ENCODE measurements around the gene C17orf114.

C17orf114 gene

DNA sequence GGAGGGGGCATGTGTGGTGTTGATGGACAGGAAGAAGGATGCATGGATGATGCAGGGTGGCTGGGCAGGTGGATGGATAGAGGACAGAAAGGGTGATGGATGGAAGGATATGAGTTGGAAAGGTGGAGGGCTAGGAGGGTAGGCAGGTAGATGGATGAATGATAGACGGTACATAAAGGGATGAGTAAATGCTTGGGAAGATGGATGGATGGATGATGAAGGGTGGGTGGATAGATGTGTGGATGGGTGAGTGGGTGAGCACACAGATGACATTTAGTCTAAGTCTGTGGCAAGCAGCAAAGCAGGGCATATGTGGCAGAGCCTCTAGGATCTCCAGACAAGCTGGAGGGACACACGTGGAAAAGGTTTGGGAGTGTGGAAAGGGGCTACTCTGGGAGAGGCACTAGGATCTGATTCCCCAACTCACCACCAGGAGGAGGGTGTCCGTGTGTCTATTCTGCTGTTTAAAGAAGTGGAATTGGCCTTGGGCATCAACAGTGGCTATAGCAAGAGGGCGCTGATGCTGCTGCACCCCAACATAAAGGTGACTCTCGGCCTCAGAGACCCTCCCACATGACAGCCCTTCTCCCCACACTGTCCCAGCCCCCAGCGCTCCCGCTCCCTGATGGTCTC, 13.0 kb upstream of the C17orf114 start:
- ChIA-PET CTCF (no interaction called here), POLR2A (no interaction called here)
- H3K4me1 Mint-ChIP-seq, result peaks cover 2% of the 10 kb centered on the region
- H3K27ac Mint-ChIP-seq, result no peak overlapping the region
- no peak for DNase-seq
- no peak overlapping the region for H3K4me3 Mint-ChIP-seq
- no peaks in the 10 kb centered on the region for H3K9me3 Mint-ChIP-seq
- no peaks in the 10 kb centered on the region for H3K27me3 Mint-ChIP-seq
- H3K36me3 Mint-ChIP-seq (ENCODE audit: low read depth), result no peaks in the 10 kb centered on the region

DNA sequence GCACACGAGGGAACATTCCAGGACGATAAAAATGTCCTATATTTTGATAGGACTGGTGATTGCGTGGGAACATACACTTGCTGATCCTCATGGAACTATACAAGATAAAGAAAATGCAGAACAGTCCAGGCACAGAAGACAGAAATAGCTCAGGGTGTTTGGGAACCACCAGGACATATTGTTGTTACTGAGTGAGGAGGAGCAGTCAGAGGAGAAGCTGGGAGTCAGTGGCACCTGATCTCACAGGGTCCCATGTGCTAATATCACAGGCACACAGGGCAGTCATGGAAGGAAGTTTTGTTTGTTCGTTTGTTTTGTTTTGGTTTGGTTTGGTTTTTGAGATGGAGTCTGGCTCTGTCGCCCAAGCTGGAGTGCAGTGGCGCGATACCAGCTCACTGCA, 10.6 kb upstream of the C17orf114 start:
- no peak for DNase-seq
- POLR2A ChIA-PET, result no interaction called here
- Mint-ChIP-seq H3K4me3 (no peak overlapping the region), H3K36me3 (ENCODE audit: low read depth) (peaks cover 4% of the 10 kb centered on the region), H3K4me1 (peaks cover 12% of the 10 kb centered on the region), H3K9me3 (no peaks in the 10 kb centered on the region), H3K27ac (no peak overlapping the region), H3K27me3 (no peaks in the 10 kb centered on the region)
- CTCF ChIA-PET, result interaction anchor here (0.8 kb wide), 1 partner anchor 22 kb away, joined by 3 read pairs; no protein-coding TSS in a partner anchor

DNA sequence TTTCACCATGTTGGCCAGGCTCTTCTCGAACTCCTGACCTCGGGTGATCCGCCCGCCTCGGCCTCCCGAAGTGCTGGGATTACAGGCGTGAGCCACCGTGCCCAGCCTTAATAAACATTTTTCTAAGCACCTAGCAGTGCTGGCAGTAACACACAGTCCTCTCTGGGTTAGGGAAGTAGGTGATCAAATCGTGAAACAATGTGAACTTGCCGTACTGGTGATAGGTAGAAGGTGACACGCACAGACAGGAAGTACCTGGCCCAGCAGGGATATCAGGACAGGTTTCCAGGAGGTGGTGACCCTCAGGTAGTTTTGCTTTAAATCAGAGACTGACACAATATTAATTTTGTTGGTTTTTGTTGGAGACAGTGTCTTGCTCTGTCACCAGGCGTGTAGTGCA, 9.3 kb upstream of the C17orf114 start:
- no peak overlapping the region for H3K4me3 Mint-ChIP-seq
- H3K27ac Mint-ChIP-seq, result no peak overlapping the region
- POLR2A ChIA-PET, result no interaction called here
- H3K4me1 Mint-ChIP-seq, result peaks cover 16% of the 10 kb centered on the region
- DNase-seq, result no peak
- H3K36me3 Mint-ChIP-seq (ENCODE audit: low read depth), result peaks cover 4% of the 10 kb centered on the region
- CTCF ChIA-PET, result no interaction called here
- no peaks in the 10 kb centered on the region for H3K9me3 Mint-ChIP-seq
- H3K27me3 Mint-ChIP-seq, result no peaks in the 10 kb centered on the region

DNA sequence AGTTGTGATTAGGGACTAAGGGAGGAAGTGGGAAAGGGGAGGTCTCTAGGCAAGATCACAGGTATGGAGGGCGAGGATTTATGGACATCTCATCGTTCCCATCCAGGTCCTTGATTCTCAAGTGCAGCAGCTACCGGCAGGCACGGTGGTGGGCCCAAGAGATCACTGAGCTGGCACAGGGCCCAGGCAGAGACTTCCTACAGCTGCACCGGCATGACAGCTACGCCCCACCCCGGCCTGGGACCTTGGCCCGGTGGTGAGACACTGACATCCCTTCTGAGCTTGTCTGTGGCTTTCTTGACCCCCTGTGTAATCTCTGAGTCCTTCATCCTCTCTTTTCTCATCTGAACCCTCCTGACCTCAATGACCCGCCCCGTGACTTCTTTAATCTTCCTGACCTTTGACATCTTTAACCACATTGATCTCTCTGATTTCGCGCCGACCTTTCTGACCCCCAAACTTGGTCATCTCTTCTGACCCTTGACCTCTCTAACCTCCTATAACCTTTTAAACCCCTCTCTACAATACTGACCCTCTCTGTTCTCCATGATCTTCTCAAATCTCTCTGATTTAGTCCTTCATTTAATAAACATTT, 8.7 kb upstream of the C17orf114 start:
- ChIA-PET POLR2A (interaction anchor here (2.3 kb wide), 1 partner anchor 98 kb away, joined by 5 read pairs; no protein-coding TSS in a partner anchor), CTCF (no interaction called here)

DNA sequence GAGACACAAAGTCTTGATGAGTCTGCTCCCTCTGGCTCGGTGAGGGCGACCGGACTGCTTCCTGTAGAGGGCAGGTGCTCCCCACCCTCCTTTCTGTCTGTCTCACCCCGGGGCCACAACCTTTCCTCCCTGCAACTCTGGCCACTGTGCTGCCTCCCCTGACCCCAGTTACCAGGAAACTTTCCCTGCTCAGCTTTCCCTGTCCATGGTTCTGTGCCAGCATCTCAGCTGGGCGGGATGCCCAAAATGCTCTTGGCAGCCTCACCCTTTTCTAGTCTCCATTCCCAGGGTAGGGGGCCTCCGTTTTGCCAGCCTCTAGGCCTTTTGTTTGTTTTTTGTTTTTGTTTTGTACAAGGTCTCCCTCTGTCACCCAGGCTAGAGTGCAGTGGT, 6.2 kb upstream of the C17orf114 start:
- H3K9me3 Mint-ChIP-seq, result no peaks in the 10 kb centered on the region
- ChIA-PET CTCF (interaction anchor here (3.6 kb wide), 1 partner anchor 18 kb away, joined by 17 read pairs; the partner anchor contains the start of gene GLTPD2), POLR2A (interaction anchor here (0.9 kb wide), 1 partner anchor 12 kb away, joined by 4 read pairs; the partner anchor contains the start of gene PSMB6)
- peaks cover 4% of the 10 kb centered on the region for H3K36me3 Mint-ChIP-seq (ENCODE audit: low read depth)
- no peaks in the 10 kb centered on the region for H3K27me3 Mint-ChIP-seq
- no peak overlapping the region for H3K27ac Mint-ChIP-seq
- no peak for DNase-seq
- peaks cover 23% of the 10 kb centered on the region for H3K4me1 Mint-ChIP-seq
- peak overlapping the region; percentile 73 for H3K4me3 Mint-ChIP-seq

More for the DNA sequence above, 8.7 kb upstream of the C17orf114 start:
- Mint-ChIP-seq H3K9me3 (no peaks in the 10 kb centered on the region), H3K27ac (no peak overlapping the region), H3K36me3 (ENCODE audit: low read depth) (peaks cover 4% of the 10 kb centered on the region), H3K27me3 (no peaks in the 10 kb centered on the region), H3K4me1 (peaks cover 21% of the 10 kb centered on the region), H3K4me3 (no peak overlapping the region)
- DNase-seq, result no peak

DNA sequence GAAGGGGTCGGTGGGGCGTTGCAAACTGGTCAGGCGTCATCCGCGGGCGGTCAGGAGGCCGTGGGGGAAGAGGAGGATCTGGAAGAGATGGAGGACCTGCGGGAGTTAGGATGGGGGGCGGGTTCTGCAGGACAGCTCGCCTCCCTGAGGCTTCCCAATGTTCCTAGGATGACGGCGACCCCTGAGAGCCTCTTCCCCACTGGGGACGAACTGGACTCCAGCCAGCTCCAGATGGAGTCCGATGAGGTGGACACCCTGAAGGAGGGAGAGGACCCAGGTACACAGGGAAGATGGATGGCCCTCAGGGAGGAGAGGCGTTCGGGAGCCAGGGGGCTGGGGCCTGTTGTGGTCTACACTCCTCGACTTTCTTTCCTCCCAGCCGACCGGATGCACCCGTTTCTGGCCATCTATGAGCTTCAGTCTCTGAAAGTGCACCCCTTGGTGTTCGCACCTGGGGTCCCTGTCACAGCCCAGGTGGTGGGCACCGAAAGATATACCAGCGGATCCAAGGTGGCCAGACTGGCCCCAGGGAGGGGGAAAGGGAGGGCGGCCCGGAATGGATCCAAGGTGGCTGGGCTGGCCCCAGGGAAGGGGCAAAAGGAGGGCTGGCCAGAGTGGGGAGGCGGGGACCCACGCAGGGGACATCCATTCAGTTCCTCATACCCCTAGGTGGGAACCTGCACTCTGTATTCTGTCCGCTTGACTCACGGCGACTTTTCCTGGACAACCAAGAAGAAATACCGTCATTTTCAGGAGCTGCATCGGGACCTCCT, 5.7 kb upstream of the C17orf114 start:
- Mint-ChIP-seq H3K27ac (no peak overlapping the region), H3K4me3 (peak overlapping the region; percentile 73), H3K27me3 (no peaks in the 10 kb centered on the region), H3K4me1 (peaks cover 23% of the 10 kb centered on the region), H3K36me3 (ENCODE audit: low read depth) (peaks cover 4% of the 10 kb centered on the region), H3K9me3 (no peaks in the 10 kb centered on the region)
- CTCF ChIA-PET, result interaction anchor here (1.4 to 3.6 kb wide), 3 partner anchors 12 to 81 kb away, joined by 4 to 17 read pairs (median 7); partner anchors contain the start of genes GLTPD2 and PSMB6
- DNase-seq, result no peak
- POLR2A ChIA-PET, result interaction anchor here (0.7 to 2.0 kb wide), 11 partner anchors 10 to 98 kb away, joined by 3 to 19 read pairs (median 4); partner anchors contain the start of genes ARRB2, GLTPD2, MINK1 and PSMB6

DNA sequence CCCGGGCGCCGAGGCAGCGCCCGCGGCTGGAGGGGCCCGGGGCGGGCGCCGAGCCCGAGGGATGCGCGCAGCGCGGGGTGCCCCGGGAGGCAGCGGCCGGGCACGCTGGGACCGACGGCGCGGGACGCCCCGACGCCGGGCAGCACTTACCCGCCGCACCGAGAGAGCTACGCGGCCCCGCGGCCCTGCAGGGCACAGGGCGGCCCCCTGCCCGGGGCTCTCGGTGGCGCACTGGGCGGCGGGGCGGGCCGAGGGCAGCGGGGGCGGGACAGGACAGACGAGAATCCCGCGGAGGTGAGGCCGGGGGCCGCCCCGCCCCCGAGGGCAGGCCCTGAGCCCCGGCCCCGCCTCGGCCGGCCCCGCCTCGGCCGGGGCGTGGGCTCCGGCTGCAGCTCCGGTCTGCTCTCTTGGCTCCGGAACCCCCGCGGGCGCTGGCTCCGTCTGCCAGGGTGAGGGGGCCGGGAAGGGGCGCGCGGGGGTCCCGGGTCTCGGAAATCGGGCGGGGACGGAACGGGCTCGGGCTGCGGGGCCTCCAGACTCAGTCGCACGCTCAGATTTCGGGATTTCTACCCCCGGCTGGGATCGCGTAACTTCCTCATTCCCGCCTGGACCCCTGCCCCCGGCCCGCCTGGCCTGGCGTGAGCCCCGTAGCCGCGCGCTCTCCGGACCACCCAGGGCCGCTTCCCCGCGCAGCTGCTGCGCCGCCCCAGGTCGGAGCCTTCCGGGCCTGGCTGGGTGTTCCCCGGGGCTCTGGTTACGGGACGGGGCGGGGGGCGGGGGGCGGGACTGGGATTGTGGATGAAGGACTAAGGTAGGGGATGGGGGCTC, 4.9 kb upstream of the C17orf114 start, which contains the start of gene PLD2:
Gene PLD2, plus strand, starts transcription at position 376 of the 828 bp plus-strand sequence. CDS start 621 bp downstream, outside the sequence.
- Mint-ChIP-seq H3K27ac (no peak within 1 kb of the TSS), H3K36me3 (ENCODE audit: low read depth) (peaks cover 4% of the 10 kb centered on the region), H3K4me3 (peak within 1 kb of the TSS; percentile 74), H3K9me3 (no peaks in the 10 kb centered on the region), H3K27me3 (no peaks in the 10 kb centered on the region), H3K4me1 (peaks cover 23% of the 10 kb centered on the region)
- peak; percentile 88 for DNase-seq
- CTCF ChIA-PET, result interaction anchor here (1.3 to 3.6 kb wide), 4 partner anchors 11 to 82 kb away, joined by 3 to 17 read pairs (median 6); partner anchors contain the start of genes GLTPD2, MED11 and PSMB6
- POLR2A ChIA-PET, result interaction anchor here (0.6 to 2.0 kb wide), 12 partner anchors 9 to 104 kb away, joined by 3 to 19 read pairs (median 4); partner anchors contain the start of genes ARRB2, GLTPD2, MINK1 and PELP1

DNA sequence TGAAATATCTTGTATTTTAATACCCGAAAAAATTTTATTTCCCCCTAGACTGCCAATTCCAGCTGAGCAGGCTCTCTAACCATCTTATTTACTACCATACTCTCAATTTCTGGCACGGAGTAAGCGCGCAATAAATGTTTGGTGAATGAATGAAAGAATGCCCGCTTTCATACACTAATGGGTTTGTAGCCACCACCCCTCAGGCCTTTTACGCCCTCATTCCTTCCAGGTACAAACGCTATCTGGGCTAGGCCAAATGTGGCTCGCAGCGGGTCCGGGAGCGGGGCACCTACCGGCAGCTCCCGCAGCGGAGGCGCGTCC, 4.3 kb upstream of the C17orf114 start:
- DNase-seq, result no peak
- H3K36me3 Mint-ChIP-seq (ENCODE audit: low read depth), result peaks cover 4% of the 10 kb centered on the region
- H3K27ac Mint-ChIP-seq, result no peak overlapping the region
- H3K9me3 Mint-ChIP-seq, result no peaks in the 10 kb centered on the region
- ChIA-PET POLR2A (interaction anchor here (0.6 to 2.0 kb wide), 8 partner anchors 8 to 103 kb away, joined by 3 to 19 read pairs (median 4); partner anchors contain the start of genes ARRB2, GLTPD2, PELP1 and PSMB6), CTCF (interaction anchor here (1.3 to 3.6 kb wide), 4 partner anchors 10 to 82 kb away, joined by 3 to 17 read pairs (median 6); partner anchors contain the start of genes GLTPD2, MED11 and PSMB6)
- H3K4me1 Mint-ChIP-seq, result peaks cover 23% of the 10 kb centered on the region
- peak overlapping the region; percentile 74 for H3K4me3 Mint-ChIP-seq
- no peaks in the 10 kb centered on the region for H3K27me3 Mint-ChIP-seq

DNA sequence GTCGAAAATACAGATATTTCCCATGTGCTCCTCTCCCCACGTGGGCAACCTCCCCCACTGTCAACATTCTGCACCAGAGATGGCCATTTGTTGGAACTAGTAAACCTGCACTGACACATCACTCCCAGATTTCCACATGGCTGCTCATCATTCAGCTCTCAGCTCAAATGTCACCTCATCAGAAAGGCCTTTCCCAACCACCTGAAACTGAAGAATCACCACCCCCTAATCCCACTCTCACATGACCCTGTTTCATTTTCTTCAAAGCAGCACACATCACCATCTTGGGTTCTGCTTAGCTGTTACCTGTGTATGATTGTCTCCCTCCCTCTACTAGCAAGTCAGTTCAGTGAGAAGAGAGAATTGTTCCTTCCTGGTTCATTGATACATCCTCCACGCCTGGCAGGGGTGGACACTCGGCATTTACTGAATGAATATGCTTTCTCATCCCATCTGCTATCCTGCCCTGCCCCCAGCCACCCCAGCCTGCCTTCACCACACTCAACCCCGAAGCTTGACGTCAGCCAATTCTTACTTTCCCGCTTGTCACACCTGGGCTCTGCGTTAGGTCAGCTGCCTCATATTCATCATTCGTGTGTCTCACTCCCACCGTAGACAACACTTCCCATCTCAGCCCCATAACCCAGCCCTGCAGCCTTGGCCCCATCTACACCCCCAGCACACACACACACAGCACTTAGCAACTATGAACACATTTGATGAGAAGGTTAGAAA, 1.5 kb downstream of the C17orf114 start:
- Mint-ChIP-seq H3K36me3 (ENCODE audit: low read depth) (peaks cover 23% of the 10 kb centered on the region), H3K27ac (no peak overlapping the region), H3K4me1 (peaks cover 18% of the 10 kb centered on the region), H3K27me3 (no peaks in the 10 kb centered on the region), H3K9me3 (no peaks in the 10 kb centered on the region), H3K4me3 (no peak overlapping the region)
- no peak for DNase-seq
- ChIA-PET CTCF (interaction anchor here (3.1 kb wide), 1 partner anchor 10 kb away, joined by 17 read pairs; no protein-coding TSS in a partner anchor), POLR2A (interaction anchor here (2.1 kb wide), 1 partner anchor 11 kb away, joined by 12 read pairs; the partner anchor contains the start of gene GLTPD2)

DNA sequence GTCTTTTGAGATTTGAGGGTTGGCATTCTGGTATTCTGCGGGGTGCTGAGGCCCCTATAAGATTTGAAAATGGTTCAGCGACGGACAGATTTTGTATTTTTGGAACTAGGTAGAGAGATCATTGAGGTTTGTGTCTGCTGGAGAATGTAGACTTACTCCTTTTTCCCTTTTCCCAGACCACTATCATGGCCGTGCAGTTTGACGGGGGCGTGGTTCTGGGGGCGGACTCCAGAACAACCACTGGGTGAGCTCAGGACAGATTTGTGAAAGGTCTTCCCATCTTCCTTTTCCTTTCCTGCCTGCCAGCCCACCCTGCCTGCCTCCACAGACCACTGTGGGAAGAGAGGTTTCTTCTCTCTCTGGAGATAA, 5.6 kb downstream of the C17orf114 start:
- Mint-ChIP-seq H3K9me3 (no peaks in the 10 kb centered on the region), H3K4me3 (peak overlapping the region; percentile 98), H3K27me3 (peaks cover 2% of the 10 kb centered on the region), H3K4me1 (peaks cover 18% of the 10 kb centered on the region), H3K36me3 (ENCODE audit: low read depth) (peaks cover 23% of the 10 kb centered on the region), H3K27ac (peak overlapping the region; percentile 91)
- peak; percentile 30 for DNase-seq
- ChIA-PET POLR2A (interaction anchor here (0.9 to 2.1 kb wide), 9 partner anchors 10 to 653 kb away, joined by 3 to 17 read pairs (median 5); partner anchors contain the start of genes ARRB2, CYB5D2, PLD2 and ZZEF1), CTCF (interaction anchor here (0.7 to 1.2 kb wide), 3 partner anchors 10 to 107 kb away, joined by 3 to 4 read pairs (median 3); partner anchors contain the start of genes CHRNE, PLD2 and VMO1)

DNA sequence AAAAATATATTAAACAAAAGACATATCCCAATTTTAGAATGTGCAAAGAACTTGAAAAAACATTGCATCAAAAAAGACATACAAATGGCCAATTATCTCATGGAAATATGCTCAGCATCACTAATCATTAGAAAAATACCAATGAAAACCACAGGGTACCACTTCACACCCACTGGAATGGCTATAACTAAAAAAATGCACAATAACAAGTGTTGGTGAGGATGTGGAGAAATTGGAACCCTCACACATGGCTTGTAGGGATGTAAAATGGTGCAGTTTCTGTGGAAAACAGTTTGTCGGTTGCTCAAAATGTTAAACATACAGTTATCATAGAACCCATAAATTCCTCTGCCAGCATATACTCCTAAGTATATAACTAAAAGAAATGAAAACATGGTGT, 7.0 kb downstream of the C17orf114 start:
- Mint-ChIP-seq H3K36me3 (ENCODE audit: low read depth) (peaks cover 16% of the 10 kb centered on the region), H3K4me1 (peaks cover 29% of the 10 kb centered on the region), H3K4me3 (peak overlapping the region; percentile 98), H3K27me3 (peaks cover 2% of the 10 kb centered on the region), H3K9me3 (no peaks in the 10 kb centered on the region), H3K27ac (peak overlapping the region; percentile 91)
- no peak for DNase-seq
- ChIA-PET CTCF (no interaction called here), POLR2A (no interaction called here)

All from activated CD4-positive, alpha-beta memory T cell treated with anti-CD3 and anti-CD28 coated beads, Interleukin-2, amount 10 ng/mL, durations not matched to agents 7 days and 5 days (primary cell).